GM21825 (cell line): ENCODE measurements around the gene ZNF277.

Source experiments
- ATAC-seq: cut with Tn5 transposase; IDR thresholded peaks from one replicate; pipeline ENCODE4 v1.9.1; 2021; ENCODE audit warnings: mild to moderate bottlenecking, moderate library complexity; ENCODE audit not compliant: unreplicated experiment

ZNF277 gene

GRCh38 chr7:112183266-112183665, 23.2 kb upstream of the ZNF277 start:
- ATAC-seq = no peak

- ATAC-seq = no peak
Measured at GRCh38 chr7:112184455-112184854, 22.0 kb upstream of the ZNF277 start.

GRCh38 chr7:112185005-112185834, 21.3 kb upstream of the ZNF277 start:
- ATAC-seq = no peak

DNA sequence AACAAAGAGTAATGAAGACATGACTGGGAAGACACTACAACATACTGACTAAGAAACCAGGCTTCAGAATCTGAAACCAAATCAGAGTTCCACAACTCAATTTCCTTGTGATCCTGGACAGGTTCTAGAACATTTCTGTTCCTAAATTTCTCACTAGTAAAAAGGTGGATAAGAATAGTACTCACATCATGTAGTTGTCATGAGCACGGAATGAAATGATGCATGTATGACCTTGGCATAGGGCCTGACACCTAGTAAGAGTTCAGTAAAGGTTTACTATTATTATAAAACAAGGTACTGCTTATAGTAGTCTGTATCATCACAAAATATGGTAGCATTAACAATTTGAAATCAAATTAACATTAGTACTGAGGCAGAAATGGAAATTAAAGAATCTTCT, 20.2 kb upstream of the ZNF277 start:
- ATAC-seq = no peak

- no peak for ATAC-seq
Measured at GRCh38 chr7:112188257-112188656, 18.2 kb upstream of the ZNF277 start.

DNA sequence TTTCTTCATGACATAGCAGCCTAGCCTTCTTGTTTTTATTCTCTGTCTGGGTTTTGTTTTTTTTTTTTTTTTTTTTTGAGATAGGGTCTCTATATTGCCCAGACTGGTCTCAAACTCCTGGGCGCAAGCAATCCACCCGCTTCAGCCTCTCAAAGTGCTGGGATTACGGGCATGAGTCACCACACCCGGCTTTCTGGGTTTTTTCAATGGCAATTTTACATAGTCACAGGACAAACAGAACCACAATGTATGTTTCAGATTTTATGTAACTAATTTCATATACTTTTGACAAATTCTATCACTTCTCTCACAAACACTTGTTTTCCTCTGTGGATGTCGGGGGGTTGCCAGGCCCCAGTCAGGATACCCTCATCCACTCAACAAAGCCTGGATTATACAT, 16.8 kb upstream of the ZNF277 start:
- no peak for ATAC-seq

DNA sequence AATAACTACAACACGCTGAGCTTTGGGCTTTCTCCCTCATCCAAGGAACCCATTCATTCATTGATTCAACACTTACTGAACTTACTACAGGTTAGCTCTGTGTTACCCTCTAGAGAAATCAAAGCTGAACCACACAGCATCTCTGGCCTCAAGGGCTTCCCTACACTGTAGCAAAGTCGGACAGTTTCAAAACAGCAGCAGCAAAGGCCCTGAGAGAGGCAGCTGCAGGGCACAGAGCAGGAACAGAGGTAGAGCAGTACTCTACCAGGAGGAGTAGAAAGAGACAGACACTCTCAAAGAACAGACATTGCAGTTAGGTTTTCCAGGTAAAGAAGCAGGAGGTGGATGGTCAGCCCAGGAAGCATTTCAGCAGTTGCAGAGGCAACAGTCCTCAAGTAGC, 16.4 kb upstream of the ZNF277 start:
- ATAC-seq = no peak

- no peak for ATAC-seq
Measured at GRCh38 chr7:112192236-112193154, 14.0 kb upstream of the ZNF277 start.

DNA sequence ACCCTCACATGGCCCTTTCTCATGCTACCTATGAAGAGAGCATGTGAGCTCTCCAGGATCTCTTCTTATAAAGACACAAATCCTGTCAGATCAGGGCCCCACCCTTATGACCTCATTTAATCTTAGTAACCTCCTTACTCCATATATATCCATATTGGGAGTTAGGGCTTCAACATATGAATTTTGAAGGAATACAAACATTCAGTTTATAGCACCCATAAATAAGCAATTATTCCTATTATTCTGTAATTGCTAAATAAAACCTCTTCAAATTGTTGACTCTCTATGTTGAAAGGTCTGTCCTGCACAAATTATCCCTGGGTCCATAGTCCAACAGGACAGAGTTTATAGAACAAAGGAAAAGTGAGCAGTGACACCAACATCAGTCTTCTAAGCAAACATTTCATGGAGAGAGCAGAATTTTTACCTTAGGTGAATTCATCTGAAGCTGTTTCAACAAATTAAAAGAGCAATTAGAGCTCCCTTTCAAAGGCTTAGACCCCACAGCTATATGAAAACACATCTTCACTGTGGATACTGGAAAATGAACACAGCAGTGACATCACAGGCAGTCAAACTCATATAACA, 12.5 kb upstream of the ZNF277 start:
- no peak for ATAC-seq

GRCh38 chr7:112195717-112196116, 10.8 kb upstream of the ZNF277 start:
- no peak for ATAC-seq

GRCh38 chr7:112197322-112197721, 9.2 kb upstream of the ZNF277 start:
- ATAC-seq = no peak

DNA sequence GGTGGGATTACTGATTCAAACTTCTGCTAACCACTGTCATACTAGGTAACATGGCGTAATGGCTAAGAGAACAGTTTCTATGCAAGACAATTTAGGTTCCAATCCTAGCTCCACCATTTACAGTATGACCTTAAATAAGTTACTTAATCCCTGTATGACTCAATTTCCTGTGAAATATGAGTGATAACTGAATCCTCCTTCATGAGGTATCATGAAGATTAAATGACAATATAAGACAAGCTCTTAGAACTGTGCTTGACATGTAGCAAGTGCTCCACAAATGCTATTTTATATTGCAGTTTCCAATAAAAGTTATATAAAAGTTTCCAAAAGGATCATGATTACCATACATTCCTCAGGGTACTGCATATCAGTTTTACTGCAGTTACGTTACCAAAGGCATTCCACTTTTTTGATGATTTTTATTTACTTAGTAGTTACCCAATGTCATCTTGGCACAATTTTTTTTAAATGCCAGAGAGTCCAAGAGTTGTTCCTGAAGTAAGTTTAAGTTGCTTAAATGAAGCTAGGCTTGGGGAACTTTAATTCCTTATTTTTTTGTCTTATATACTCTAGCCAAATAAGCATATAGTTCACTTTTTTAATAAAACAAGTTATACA, 7.3 kb upstream of the ZNF277 start:
- no peak for ATAC-seq

DNA sequence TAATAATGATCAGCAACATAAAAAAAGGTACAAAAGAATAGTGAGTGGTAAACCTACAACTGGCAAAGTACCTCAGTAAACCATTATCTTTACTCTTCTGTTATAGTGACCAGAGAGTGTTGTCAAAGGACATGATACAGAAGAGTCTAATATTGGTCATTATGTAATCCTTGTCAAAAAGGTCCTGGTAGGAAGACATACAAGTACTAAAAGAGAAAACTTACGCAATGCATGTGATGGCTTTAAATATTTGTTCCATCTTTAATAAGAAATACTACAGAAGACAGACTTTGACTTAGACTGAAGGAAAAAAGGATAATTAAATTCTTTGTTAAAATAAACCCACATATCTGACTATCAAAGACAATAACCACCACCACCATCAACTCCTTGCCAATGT, 6.8 kb upstream of the ZNF277 start:
- ATAC-seq = no peak

- no peak for ATAC-seq
Measured at GRCh38 chr7:112201411-112201810, 5.1 kb upstream of the ZNF277 start.

DNA sequence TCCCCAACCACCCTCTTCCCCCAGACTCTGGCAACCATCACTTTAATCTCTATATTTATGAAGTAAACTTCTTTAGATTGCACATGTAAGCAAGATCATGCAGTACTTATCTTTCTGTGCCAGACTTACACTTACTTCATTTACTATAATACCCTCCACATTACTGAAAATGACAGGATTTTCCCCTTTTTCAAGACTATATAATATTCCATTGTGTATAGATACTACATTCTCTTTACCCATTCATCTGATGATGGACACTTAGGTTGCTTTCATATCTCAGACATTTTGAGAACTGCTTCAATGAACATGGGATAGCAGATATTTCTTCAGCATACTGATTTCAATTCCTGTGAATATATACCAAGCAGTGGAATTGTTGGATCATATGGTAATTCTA, 4.7 kb upstream of the ZNF277 start:
- ATAC-seq = no peak

GRCh38 chr7:112202816-112203215, 3.7 kb upstream of the ZNF277 start:
- ATAC-seq = no peak

DNA sequence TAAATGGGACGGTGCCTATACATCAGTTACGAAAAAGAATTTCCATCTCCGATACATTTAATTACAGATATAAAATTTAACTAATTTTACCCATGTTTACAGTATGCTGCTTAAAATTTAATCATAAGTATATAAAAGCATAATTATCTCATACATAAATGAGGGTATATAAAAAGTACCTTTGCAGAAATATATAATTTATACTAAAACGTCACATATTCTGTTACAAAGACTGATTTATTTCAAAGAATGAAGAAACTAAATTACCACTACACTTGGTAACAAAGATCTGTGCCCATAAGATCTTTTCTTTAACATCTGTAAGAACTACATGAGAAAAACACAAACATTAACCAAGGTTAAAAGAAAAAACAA, 3.1 kb upstream of the ZNF277 start:
- ATAC-seq = no peak

DNA sequence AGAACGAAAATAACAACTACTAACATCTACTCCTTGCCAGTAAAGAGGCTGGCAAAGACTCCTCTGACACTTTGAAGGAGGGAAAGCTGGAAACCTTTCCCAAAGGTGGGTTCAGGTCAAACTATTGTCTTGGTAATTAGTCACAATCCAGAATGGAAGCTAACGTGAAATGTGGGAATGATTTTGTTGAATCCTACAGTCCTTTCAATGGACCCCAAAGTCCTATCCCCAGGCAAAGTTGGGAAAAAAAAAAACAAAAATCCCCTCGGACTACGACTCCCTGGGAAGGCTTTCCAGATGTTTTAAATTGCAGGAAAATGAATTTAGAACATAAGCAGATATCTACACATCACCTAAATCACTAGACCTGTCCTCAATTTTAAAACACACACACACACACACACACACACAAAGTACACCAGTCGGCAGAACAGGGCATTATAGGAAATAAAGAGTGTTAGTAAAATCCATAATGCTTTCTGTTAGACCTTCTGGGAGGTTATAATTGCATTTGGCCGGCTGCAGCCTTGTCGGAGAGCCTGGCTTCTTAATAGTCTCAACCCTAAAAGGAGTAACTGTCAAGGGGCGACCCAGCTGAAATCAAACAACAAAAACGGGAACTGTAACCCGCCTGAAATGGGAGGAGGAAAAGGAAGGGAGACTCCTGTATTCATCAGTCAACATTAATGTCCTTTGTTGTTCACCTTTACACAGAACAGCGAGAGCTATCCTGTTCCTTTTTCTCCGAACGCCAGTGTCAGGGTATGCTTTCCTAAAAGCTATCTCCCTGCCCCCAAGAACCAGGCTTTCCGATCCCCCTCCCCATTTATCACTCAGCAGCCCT, 1.8 kb upstream of the ZNF277 start:
- no peak for ATAC-seq

DNA sequence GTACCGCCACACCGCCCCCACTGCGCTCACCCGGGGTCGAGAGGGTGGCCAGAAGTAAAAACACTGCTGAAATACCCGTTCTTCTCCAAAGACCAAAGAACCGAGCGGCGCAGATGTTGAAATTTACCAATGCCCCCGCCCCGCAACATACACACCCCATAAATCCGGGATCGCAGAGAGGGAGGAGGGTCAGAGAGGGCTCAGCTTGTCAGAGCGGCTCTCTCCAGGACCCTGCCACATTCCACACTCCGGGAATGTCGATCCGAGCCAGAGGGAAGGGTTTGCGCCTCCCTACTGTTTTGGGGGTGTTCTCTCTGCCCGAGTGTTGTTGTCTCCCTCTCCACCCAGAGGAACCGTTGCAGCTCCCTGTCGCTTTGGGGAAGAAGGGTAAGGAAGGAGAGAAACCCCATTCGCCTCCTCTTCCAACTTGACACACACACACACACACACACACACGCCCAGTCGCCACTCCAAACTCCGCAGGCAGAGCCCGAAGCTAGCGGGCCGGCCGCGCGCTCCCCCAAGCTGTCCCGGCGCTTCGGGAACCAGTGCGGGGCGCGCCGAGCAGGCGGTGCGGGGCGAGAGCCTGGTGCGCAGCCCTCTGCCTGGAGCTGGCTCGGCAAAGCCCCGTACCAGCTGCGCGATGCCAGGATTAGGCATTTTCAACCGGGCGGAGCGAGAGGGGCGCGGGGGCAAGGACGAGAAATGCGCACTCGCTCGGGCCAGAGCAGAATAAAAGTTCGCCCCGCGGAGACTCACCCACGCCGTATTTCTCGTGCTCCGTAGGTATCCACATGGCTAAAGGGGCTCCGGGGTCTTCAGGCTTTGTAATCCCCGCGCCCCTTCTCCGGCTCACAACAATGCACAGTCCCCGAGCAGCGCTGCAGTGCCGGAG, 905 bp upstream of the ZNF277 start:
- ATAC-seq = peak; percentile 4
